Nucleus accumbens (tissue), 56 donors: ENCODE measurements around the gene OSBP2.
"Not testable (repeated sequence)": the region's sequence is repeated elsewhere in the genome, so short reads cannot be mapped to it uniquely, and the experiment has no call there.

Experiments used
- DNase-seq, 56 donors: peaks; one replicate each; lab custom pipeline; 2025; lab: John Stamatoyannopoulos, UW

OSBP2 gene

DNA sequence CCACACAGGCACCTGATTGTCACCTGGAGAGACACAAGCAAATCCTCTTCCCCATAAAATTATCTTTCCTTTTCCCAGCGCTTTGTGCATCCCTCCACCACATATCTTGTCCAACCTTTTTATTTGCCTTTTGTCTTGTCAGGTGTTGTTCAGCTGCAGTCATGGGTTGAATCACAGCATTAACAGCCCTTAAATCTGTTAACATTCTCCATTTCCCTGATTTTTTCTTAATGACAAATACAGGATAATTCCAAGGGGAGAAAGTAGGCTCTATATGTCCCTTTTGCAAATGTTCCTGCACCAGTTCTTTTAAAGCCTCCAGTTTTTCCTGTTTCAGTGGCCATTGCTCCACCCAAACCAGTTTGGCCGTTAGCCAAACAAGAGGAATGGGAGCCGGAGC lies 18.1 kb upstream of the OSBP2 start:
- DNase-seq, result not testable (repeated sequence)

DNA sequence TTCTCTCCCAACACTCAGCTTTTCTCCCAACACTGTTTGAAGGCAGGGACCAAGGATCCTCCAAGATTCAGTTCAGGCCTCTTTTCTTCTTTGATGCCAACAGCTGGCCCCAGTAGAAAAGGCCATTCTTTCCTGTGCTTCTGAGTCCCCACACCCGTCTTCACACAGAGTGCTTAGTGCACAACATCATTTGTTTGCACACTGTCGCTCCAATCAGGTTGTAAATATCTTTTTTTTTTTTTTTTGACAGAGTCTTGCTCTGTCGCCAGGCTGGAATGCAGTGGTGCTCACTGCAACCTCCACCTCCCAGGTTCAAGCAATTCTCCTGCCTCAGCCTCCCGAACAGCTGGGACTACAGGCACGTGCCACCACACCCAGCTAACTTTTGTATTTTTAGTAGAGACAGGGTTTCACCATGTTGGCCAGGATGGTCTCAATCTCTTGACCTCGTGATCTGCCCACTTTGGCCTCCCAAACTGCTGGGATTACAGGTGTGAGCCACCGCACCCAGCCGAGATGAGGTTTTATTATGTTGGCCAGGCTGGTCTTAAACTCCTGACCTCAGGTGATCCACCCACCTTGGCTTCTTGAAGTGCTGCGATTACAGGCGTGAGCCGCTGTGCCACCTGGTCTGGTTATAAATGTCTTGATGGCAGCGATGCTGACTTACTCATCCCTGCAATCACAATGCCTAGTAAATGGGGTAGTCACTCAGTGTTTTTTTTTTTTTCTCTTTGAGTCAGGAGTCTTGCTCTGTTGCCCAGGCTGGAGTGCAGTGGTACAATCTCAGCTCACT lies 14.6 kb upstream of the OSBP2 start:
- DNase-seq, result not testable (repeated sequence)

DNA sequence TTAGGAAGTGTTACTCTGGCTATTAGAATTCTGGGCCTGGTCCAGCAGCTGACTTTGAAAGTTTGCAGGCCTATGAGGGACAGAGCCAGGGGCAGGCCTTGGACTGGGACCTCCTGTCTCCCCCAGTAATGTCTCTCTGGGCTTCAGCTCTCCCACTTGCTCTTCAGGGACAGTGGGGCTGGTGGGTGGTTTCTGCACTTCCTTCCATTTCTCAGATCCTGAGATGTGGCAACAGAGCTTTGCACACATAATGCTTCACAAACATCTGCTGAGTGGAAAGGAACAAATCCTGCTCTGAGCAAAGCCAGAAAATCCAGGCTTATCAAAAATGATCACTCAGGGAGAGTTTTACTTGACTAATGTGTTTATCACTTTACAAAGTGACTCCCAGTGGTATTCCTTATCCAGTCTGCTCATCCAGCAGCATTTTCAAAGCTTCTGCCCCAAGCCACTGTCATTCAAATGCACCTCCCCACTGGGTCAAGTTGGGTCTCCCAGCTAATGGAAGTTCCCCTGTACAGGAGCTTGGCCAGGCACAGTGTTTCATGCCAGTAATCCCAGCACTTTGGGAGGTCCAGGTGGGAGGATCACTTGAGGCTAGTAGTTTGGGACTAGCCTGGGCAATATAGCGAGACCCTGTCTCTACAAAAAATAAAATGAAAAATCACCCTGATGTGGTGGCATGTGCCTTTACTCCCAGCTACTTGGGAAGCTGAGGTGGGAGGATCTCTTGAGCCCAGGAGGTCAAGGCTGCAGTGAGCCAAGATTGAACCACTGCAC lies 13.5 kb upstream of the OSBP2 start:
- DNase-seq, result peak in 2 of 56 donors; percentile 19 to 29

DNA sequence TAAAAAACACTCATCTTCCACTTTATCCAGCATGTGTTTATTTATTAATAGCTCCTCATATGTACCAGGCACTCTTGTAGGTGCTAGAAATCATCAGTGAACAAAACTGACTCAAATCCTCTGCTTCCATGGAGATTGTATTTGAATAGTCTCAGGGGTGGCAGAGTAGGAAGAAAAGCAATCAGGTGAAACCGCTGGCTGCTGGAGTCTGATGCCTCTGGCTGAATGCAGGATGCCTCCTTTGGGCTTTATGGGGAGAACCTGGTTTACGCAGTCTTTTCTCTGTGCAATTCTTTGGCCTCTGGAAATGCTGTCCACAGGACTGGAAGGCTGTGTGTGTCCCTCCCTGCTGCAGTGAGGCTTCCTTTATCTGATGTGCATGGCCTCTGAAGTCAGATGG lies 12.8 kb upstream of the OSBP2 start:
- DNase-seq, result peak in 13 of 56 donors; percentile 9 to 55 (median 25)

DNA sequence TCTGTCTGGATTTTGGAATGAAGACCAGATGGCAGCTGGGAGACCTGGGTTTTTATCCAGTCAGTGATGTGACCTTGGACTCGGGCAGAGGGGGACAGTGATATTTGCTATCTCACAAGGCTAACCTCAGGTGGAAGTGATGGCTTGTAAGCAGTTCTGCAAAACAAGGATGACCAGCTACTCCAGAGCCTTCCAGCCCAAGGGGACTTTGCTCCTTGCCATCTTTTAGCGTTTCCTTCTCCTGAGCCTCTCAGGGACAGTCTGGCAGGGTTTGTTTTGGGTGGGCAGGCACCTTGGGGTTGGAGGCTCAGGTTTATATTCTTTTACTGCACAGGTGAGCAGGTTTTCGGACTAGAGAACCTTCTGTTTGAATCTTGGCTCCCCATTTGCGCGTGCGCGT lies 9.5 kb upstream of the OSBP2 start:
- no peak for DNase-seq

DNA sequence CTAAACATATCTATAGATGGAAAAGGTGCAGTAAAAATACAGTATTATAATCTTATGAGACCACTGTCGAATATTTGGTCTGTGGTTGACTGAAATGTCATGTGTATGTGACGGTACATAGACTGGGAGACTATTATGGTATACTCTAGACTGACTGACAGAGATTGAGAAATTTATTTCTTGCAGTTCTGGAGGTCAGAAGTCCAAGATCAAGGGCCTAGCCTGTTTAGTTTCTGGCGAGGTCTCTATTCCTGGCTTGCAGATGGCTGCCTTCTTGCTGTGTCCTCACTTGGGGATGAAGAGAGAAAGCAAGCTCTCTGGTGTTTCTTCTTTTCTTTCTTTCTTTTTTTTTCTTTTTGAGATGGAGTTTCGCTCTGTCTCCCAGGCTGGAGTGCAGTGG lies 7.3 kb upstream of the OSBP2 start:
- no peak for DNase-seq

DNA sequence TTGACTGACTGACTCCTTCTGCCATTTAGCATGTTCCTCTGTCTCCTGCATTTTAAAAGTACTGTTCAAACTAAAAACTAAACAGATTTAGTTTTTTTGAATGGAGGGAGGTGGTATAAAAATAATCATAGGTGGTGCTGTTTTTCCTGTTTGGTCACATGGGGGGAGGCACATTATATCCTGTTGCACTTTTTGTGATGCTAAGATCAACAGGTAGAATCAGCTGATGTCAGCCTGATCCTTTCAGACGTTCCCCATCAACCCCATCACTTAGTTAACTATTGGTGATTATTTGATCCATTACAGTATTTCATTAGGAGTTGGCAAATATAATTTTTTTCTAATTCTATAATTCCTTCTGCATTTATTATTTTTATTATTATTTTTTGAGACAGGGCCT lies 5.1 kb upstream of the OSBP2 start:
- DNase-seq, result no peak

DNA sequence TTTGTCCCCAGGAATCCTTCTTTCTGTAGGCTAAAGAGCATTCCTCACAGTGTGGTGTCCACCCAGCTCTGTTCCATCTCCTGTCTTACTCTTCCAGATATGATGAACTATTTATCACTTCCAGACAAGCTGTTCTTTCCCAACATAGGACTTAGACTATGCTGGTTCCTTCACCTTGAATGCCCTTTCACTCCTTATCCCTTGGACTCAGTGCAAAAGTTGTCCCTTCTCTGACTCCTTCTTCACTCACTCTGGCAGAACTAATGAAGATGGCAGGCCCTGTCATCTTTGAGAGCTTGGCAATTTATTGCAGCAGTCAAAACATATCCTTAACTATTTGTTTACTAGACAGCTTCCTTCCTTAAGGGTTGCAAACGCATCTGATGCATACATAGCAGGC lies 3.5 kb upstream of the OSBP2 start:
- no peak for DNase-seq

DNA sequence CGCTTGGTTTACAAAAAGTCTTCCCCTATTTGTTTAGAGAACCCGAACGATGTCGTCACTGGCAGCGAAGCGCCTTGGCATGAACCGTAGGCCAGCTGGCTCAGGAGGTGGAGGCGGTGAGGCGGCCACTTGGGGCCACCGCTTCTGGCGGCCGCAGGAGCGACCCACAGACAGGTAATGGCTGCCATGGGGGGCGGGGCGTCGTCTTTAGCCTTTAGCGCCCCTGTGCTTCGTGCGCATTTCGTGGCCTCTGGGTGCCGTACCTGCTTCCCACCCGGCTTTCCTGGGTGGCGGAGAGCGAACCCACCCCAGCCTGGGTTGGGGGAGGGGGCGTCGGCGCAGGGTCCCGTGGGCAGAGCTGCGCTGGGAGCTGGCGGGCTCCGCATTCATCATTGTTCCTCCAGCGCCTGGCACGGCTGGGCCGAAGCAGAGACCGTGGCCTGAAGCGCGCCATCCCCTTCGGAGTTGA lies 469 bp upstream of the OSBP2 start:
- peak in 48 of 56 donors; percentile 25 to 75 (median 58) for DNase-seq

DNA sequence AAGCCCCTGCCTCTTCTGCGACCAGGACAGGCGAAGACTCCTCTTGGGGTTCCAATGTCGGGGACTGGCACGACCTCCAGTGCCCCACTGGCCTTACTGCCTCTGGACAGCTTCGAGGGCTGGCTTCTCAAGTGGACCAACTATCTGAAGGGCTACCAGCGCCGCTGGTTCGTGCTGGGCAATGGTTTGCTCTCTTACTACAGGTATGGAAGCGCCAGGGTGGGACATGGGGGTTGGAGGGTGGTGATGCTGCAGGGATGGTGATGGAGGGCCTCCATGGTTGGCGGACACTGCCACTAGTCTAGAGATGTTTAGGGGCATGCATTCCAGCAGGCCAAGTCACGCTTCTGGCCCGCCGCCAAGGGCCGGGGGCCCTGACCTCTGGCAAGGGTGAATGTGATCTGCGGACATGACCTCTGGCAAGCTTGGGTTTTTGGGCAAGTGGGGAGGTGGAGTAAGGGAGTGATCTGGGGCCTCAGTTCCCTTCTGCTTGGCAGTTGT lies 727 bp downstream of the OSBP2 start:
- DNase-seq, result peak in 31 of 56 donors; percentile 27 to 63 (median 49)

DNA sequence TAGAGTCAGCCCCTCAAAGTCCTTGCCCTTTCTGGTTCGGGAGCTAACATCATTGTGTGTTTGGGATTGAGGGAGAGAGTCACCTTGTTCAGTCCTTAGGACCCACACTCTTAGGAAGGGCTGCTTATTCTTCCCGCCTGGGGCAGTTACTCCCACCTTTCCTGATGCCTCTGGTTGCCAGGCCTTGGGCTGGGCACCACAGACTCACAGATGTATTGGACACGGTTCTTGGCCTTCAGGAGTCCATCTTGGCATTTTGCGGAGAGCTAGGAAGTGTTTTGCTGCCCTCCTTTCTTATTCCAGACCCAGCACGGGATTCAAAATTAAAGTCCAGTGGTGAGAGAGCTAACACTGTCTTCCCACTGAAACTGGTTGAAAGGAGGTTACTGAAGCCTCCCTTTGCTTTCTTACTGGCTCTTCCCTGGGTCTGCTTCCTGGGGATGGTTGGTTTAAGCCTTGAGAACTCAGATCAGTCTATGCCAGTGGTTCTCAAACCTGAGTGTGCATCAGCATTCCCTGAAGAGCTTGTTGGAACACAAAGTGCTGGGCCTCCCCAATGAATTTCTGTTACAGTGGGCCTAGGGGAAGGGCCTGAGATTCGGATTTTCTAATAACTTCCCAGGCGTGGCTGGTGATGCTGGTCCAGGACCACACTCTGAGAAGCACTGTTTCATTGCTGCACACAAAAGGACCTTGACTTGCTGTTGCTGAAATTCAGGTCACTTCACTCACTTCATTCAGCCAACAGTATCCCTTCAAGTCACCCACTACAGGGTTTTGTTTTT lies 1.4 kb downstream of the OSBP2 start:
- peak in 3 of 56 donors; percentile 11 to 25 (median 22) for DNase-seq

DNA sequence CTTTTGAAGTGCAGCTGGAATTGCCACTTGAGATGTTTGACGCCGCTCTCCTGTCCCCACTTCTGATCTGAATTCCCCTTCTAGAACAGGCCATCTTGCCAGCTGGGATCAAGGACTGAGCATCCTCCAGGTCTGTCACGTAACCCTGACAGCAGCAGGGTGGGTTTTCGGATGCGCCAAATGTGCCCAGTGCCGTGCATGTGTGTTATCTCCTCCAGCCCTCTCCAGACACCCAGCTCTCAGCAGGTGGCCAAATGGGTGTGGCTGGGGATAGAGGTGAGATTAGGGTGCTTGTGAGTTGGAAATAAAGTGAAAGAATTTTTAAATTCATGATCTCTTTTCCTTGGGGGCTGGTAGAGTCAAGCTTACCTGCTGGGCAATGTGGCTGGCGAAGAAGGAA lies 3.3 kb downstream of the OSBP2 start:
- DNase-seq, result no peak

DNA sequence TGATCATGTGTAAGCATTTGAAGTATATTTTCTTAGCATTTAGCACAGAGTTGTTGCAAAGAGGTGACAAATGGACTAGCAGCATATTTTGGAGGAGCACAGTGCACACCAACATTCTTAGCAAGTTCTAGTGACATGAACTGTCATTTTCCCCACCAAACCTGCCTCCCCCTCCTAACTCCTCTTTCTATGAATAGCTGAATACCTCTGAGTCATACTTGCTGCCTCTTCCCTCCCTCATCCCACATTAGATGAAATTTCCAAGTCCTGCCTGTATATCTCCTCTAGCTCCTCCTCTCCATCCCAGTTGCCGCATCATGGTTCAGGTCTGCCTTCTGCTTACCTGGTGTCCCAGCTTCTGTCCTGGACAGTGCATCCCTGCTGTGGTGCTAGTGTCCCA lies 7.2 kb downstream of the OSBP2 start:
- peak in 17 of 56 donors; percentile 13 to 77 (median 41) for DNase-seq

DNA sequence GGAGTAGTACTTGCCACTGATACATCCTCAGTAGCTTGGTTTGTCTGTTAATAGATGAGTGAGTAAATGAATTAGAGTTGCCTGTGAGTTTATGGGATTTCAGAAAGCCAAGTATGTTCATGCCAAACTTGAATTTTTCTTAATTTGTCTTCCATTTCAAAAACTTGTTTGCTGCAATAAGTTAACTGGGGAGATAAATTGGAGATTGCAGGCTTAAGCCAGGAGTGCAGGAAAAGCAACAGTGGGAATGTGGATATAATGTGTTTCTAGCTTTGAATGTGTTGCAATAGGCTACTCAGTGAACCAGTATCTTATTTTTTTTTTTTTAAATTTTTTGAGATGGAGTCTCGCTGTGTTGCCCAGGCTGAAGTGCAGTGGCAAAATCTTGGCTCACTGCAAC lies 8.2 kb downstream of the OSBP2 start:
- no peak for DNase-seq

DNA sequence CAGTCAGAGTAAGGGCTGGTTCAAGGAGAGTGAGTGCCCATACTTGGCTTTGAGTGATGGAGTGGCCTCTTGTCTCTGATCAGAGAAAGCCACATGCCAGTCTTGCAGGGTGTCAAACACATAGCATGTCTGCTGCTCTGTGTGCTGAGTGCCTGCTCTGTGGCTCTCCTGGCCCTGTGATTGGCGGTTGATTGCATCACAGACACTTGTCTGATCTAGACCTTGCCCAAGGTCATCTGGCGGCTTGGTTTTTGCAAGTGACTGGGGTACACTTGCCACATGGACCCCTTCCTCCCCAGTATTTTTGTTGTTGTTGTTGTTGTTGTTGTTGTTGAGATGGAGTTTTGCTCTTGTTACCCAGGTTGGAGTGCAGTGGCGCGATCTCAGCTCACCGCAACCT lies 10.3 kb downstream of the OSBP2 start:
- DNase-seq, result no peak

DNA sequence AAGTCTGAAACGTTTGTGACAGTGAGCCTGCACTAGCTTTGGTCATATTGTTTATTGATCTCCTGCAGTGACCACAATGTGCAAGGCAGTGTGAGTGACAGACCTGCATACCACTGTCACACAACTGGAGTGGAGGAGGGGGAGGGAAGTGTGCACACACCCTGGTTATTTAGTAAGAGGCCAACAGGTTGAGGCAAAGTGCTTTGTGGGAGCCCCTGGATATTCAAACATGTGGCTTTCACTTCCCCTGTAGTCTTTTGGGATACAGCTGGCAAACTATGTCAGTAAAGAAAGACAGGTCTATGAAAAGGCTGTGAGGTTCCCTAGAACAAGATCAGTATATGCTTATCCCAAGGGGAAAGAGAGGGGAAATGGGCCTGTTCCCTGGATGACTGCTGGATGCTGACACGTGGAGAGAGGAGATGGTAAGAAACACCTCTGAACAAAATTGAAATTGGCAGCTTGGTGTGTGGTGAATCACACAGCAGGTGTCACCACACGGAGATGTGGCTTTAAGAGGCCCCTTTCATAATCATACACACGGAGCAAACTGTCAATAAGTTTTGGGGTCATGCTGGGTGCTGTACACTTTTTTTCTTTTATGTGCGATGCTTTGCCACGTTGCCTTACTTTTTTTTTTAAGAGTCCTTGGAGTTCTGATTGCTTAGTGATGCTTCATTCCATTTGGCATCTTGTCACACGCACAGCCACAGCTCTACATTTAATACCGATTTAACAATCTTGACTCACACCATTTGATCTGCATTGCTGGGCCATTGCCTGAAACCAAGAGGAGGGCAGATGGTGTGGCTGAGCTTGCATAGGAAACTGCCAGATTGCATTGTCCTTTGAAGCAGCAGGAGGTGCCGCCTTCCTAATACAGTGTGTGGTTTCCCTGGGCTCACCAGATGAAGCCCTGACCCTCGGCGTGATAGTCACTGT lies 11.3 kb downstream of the OSBP2 start:
- peak in 8 of 56 donors; percentile 15 to 37 (median 23) for DNase-seq

DNA sequence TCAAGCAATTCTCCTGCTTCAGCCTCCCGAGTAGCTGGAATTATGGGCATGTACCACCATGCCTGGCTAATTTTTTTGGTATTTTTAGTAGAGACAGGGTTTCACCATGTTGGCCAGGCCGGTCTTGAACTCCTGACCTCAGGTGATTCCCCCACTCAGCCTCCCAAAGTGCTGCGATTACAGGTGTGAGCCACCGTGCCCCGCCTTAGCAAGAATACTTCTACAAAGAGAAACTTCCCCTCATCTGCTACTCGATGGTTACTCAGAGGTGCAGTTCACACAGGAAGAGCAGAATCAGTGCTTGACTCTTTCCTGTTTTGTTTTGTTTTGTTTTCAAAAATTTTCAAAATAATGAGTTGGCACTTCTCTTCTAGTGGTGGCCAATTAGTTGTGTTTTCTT lies 15.3 kb downstream of the OSBP2 start:
- not testable (repeated sequence) for DNase-seq

DNA sequence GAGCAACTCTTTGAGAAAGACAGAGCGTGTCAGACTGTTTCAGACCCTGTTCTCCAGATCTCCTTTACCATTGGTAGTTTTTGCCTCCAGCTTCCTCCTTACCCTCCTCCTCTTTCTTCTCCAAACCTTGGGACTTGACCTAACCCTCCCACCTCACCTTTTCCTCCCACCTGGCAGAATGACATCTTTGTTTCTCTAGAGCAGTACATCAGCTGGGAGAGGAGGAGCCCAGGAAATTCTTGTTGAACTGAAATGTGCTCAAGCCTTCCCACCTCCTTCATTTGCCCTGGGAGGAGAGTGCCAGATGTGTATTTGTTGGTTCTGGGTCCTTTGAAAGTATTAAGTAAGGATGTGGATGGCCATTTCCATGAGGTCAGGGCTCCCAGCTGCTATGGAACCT lies 17.4 kb downstream of the OSBP2 start:
- DNase-seq, result no peak

DNA sequence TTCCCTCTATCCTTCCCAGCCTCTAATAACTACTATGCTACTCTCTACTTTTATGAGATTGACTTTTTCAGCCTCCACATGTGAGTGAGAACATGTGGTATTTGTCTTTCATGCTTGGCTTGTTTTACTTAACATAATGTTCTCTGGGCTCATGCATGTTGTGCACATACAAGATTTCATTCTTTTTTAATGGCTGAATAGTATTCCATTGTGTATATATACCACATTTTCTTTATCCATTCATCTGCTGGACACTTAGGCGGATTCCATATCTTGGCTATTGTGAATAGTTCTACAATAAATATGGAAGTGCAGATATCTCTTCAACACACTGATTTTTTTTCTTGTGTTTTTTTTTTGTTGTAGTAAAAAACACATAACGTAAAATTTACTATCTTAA lies 19.4 kb downstream of the OSBP2 start:
- no peak for DNase-seq
